Ascending aorta (tissue), 2 donors: Measurements from ENCODE around the gene PFKFB3. TPM values are rescaled to one million over a fixed set of nuclear protein-coding genes. Genes with fewer than 3 reads are reported as not detected.
A peak's percentile ranks its signal among the peaks of the same experiment; 100 is the strongest.

Experiments used
- DNase-seq, 2 donors: peaks; one replicate each; pipeline ENCODE4 v3.0.0-alpha.2; 2019; ENCODE audit warnings: low spot score in 2 of 2
- H3K27ac ChIP-seq, 2 donors: fragments of 200-600 bp; sonication (generic); one replicate each; pipeline ENCODE4 v1.5.1; 2016 to 2017; ENCODE audit warnings: mild to moderate bottlenecking in 1 of 2
- H3K27me3 ChIP-seq: fragments of 200-600 bp; sonication (generic); one replicate; pipeline ENCODE4 v1.5.1; 2017
- H3K36me3 ChIP-seq, 2 donors: fragments of 200-600 bp; sonication (generic); one replicate each; pipeline ENCODE4 v1.5.1; 2016
- H3K4me1 ChIP-seq, 2 donors: fragments of 200-600 bp; sonication (generic); one replicate each; pipeline ENCODE4 v1.5.1; 2016 to 2017; ENCODE audit warnings: mild to moderate bottlenecking in 1 of 2
- H3K4me3 ChIP-seq, 2 donors: fragments of 200-600 bp; sonication (generic); one replicate each; pipeline ENCODE4 v1.5.1; 2016 to 2017; ENCODE audit warnings: mild to moderate bottlenecking in 1 of 2
- H3K9me3 ChIP-seq, 2 donors: fragments of 200-600 bp; sonication (generic); one replicate each; pipeline ENCODE4 v1.5.1; 2016
- intact Hi-C: fragments of 100-400 bp; cut with DNase I; formaldehyde crosslinking; loops from one replicate; pipeline ENCODE4 v1.15.1; 2023
- total RNA-seq: library from RNA; depleted of rRNA; stranded (reverse); fragments of >200 nt; gene quantifications from one replicate; pipeline ENCODE4 v1.1.0, GENCODE V29; 2016
- TF ChIP-seq, protein P1 (sequence below), 3 experiments: fragments of 200-600 bp in 2 of 3; fragments of 450-650 bp in 1 of 3; sonication (generic) in 2 of 3; IDR thresholded peaks; one replicate each; pipeline ENCODE4 v1.5.1; 2016 to 2019; ENCODE audit warnings: antibody characterized with exemption in 3 of 3, mild to moderate bottlenecking in 1 of 3, moderate library complexity in 1 of 3

The PFKFB3 gene
- total RNA-seq, 1 donor from 2014 or later, result 68.0 TPM

DNA sequence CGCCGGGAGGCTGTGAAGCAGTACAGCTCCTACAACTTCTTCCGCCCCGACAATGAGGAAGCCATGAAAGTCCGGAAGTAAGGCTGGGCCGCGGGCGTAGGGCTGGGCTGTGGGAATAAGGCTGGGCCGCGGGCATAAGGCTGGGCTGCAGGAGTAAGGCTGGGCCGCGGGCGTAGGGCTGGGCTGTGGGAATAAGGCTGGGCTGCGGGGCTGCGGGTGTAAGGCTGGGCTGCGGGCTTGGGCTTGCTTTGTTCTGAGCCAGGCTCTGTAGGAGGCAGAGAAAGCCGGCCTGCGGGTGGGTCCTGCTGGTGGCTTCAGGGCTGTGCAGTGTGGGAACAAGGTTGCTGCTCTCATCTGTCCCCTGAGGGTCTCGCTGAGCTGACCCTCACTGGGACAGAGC lies 12.5 kb downstream of the PFKFB3 start:
- DNase-seq, result no peak
- no peaks in the 10 kb centered on the region for H3K9me3 ChIP-seq
- H3K27me3 ChIP-seq, result no peaks in the 10 kb centered on the region
- H3K4me1 ChIP-seq, result peaks cover 7 to 29% of the 10 kb centered on the region in 2 donors
- H3K36me3 ChIP-seq, result peaks cover 68% of the 10 kb centered on the region in 2 donors
- intact Hi-C loops, result no loop called here
- peak overlapping the region; percentile 81 to 87 for H3K27ac ChIP-seq
- H3K4me3 ChIP-seq, result no peak overlapping the region
- TF ChIP-seq, protein P1, sequence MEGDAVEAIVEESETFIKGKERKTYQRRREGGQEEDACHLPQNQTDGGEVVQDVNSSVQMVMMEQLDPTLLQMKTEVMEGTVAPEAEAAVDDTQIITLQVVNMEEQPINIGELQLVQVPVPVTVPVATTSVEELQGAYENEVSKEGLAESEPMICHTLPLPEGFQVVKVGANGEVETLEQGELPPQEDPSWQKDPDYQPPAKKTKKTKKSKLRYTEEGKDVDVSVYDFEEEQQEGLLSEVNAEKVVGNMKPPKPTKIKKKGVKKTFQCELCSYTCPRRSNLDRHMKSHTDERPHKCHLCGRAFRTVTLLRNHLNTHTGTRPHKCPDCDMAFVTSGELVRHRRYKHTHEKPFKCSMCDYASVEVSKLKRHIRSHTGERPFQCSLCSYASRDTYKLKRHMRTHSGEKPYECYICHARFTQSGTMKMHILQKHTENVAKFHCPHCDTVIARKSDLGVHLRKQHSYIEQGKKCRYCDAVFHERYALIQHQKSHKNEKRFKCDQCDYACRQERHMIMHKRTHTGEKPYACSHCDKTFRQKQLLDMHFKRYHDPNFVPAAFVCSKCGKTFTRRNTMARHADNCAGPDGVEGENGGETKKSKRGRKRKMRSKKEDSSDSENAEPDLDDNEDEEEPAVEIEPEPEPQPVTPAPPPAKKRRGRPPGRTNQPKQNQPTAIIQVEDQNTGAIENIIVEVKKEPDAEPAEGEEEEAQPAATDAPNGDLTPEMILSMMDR (IDR thresholded peaks at IDR 0.05), result no peak

GRCh38 chr10:6215683-6216484 lies 13.2 kb downstream of the PFKFB3 start:
- peaks cover 10 to 30% of the 10 kb centered on the region in 2 donors for H3K4me1 ChIP-seq
- H3K36me3 ChIP-seq, result peaks cover 75% of the 10 kb centered on the region in 2 donors
- TF ChIP-seq, protein P1 (IDR thresholded peaks at IDR 0.05), result no peak
- intact Hi-C loops, result no loop called here
- H3K27me3 ChIP-seq, result no peaks in the 10 kb centered on the region
- peak overlapping the region; percentile 81 to 87 for H3K27ac ChIP-seq
- H3K9me3 ChIP-seq, result no peaks in the 10 kb centered on the region
- DNase-seq, result no peak
- H3K4me3 ChIP-seq, result no peak overlapping the region

- intact Hi-C loops, result no loop called here
- DNase-seq, result no peak
- Histone ChIP-seq H3K9me3 (no peaks in the 10 kb centered on the region), H3K36me3 (peaks cover 85% of the 10 kb centered on the region in 2 donors), H3K27ac (peak overlapping the region; percentile 36 to 87), H3K4me1 (peaks cover 12 to 30% of the 10 kb centered on the region in 2 donors), H3K4me3 (no peak overlapping the region), H3K27me3 (no peaks in the 10 kb centered on the region)
- TF ChIP-seq, protein P1 (IDR thresholded peaks at IDR 0.05), result no peak
These were observed 14.2 kb downstream of the PFKFB3 start for GRCh38 chr10:6216916-6217315.

DNA sequence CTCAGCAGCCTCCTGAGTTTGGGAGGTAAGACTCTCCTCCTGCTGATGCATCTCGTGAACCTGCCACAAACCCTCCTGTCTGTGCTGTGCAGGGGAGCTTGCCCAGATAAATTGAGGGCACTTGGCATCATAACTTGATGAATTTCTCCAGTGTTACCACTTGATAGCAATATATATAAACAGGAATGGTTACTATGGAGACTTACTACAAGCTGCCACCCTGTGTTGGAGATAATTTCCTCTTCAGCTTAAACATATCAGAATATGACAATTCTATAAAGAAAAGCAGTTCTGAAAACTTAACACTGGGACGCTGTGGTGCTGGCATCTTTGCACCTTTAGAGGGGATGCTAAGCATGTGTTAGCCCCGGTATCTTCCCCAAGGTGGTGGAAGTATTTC lies 14.9 kb downstream of the PFKFB3 start:
- TF ChIP-seq, protein P1 (IDR thresholded peaks at IDR 0.05), result no peak
- Histone ChIP-seq H3K27ac (peak overlapping the region; percentile 36 to 87), H3K4me3 (no peak overlapping the region), H3K4me1 (peaks cover 10 to 26% of the 10 kb centered on the region in 2 donors), H3K27me3 (no peaks in the 10 kb centered on the region), H3K36me3 (peaks cover 92% of the 10 kb centered on the region in 2 donors), H3K9me3 (no peaks in the 10 kb centered on the region)
- no peak for DNase-seq
- intact Hi-C loops, result no loop called here

DNA sequence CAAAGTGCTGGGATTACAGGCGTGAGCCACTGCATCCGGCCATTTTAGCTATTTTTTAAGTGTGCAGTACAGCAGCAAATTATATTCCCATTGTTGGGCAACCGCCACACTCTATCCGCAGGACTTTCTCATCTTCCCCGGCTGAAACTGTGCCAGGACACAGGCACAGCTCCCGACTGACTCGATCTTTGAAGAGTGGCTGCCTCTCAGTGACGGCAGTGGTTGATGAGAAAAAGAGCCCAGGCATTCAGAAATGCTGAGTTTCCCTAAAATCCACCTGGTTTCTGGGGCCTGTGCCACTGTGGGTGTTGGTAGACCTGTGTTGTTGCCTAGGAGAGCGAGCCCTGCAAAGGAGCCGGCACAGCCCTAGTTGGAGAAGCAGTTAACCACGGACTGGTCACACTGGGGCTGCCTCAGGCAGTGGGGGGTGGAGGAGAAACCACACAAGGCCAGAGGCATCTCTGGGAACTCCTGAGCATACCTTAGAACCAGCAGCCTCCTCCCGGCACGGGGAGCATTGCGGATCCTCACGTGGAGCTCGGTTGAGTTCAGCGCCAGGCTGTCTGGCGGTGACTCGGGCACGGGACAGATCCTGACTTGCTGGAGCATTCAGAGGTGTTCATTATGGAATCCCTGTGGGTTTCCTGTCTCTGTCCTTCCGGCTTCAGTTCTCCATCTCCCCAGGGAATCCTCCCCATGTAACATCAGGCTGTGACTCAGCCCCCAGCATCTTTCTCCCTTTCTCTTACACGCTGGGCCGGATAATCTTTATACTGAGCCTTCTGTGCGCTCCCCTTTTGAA lies 16.2 kb downstream of the PFKFB3 start:
- Histone ChIP-seq H3K36me3 (peaks cover 98 to 99% of the 10 kb centered on the region in 2 donors), H3K9me3 (no peaks in the 10 kb centered on the region), H3K27me3 (no peaks in the 10 kb centered on the region), H3K27ac (peak overlapping the region; percentile 87 to 93), H3K4me1 (peaks cover 10 to 22% of the 10 kb centered on the region in 2 donors), H3K4me3 (no peak overlapping the region)
- no peak for DNase-seq
- intact Hi-C loops, result no loop called here
- TF ChIP-seq, protein P1 (IDR thresholded peaks at IDR 0.05), result no peak
